Lower leg skin (tissue), 3 donors: ENCODE data around the gene CFAP300.

Experiments used
- POLR2A ChIP-seq, 2 donors: fragments of 450-650 bp; IDR thresholded peaks; one replicate each; pipeline ENCODE4 v1.6.1; 2016 to 2017; ENCODE audit warnings: antibody characterized with exemption in 2 of 2, mild to moderate bottlenecking in 1 of 2, moderate library complexity in 1 of 2
- TF ChIP-seq, protein P1 (sequence below), 3 donors: fragments of 450-650 bp; IDR thresholded peaks; one replicate each; pipeline ENCODE4 v1.5.1; 2016; ENCODE audit warnings: antibody characterized with exemption in 3 of 3, mild to moderate bottlenecking in 3 of 3, moderate library complexity in 2 of 3

GRCh38 chr11:102079625-102080024 is 32.4 kb downstream of the CFAP300 start:
- no peak for TF ChIP-seq POLR2A (IDR thresholded peaks at IDR 0.05)
- TF ChIP-seq, protein P1, sequence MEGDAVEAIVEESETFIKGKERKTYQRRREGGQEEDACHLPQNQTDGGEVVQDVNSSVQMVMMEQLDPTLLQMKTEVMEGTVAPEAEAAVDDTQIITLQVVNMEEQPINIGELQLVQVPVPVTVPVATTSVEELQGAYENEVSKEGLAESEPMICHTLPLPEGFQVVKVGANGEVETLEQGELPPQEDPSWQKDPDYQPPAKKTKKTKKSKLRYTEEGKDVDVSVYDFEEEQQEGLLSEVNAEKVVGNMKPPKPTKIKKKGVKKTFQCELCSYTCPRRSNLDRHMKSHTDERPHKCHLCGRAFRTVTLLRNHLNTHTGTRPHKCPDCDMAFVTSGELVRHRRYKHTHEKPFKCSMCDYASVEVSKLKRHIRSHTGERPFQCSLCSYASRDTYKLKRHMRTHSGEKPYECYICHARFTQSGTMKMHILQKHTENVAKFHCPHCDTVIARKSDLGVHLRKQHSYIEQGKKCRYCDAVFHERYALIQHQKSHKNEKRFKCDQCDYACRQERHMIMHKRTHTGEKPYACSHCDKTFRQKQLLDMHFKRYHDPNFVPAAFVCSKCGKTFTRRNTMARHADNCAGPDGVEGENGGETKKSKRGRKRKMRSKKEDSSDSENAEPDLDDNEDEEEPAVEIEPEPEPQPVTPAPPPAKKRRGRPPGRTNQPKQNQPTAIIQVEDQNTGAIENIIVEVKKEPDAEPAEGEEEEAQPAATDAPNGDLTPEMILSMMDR (IDR thresholded peaks at IDR 0.05), result no peak
